ENCODE data around the gene SMC4. TPM values are rescaled to one million over a fixed set of nuclear protein-coding genes. Genes with fewer than 3 reads are reported as not detected.

Gene SMC4
- total RNA-seq, result 80.9 and 92.3 TPM in 2 replicates

GRCh38 chr3:160399125-160400029 lies at the start of gene SMC4, which contains the start of gene IFT80:
Gene SMC4 (plus strand): TSS chr3:160399650. CDS start chr3:160400827, 1,177 bp downstream.
Gene IFT80 (minus strand): TSS chr3:160399225. CDS start chr3:160384600, 14,625 bp downstream.

GRCh38 chr3:160449636-160450598 lies 50.5 kb downstream of the SMC4 start, which contains the start of gene TRIM59:
Gene TRIM59 (minus strand): TSS chr3:160449786. CDS start chr3:160439183, 10,603 bp downstream.

Other genes starting within 250 kb of the SMC4 start
- gene C3orf80, start 174.2 kb upstream of the SMC4 start, total RNA-seq, result not detected in 2 replicates
- gene IFT80, start 425 bp upstream of the SMC4 start, total RNA-seq, result 13.2 and 18.8 TPM in 2 replicates
- 27.2 and 28.0 TPM in 2 replicates for gene TRIM59, start 50.1 kb downstream of the SMC4 start, total RNA-seq
- 33.3 and 35.4 TPM in 2 replicates for gene KPNA4, start 165.9 kb downstream of the SMC4 start, total RNA-seq